ENCODE results near the gene PLAA.

- TF ChIP-seq CTCF (IDR thresholded peaks at IDR 0.05) (no peak), POLR2AphosphoS5 (IDR thresholded peaks at IDR 0.05) (no peak), POLR2A (IDR thresholded peaks at IDR 0.05) (no peak)
Observed at GRCh38 chr9:26939955-26940711, 6.9 kb downstream of the PLAA start.

All from breast epithelium (tissue), 3 donors.